ENCODE measurements around the gene STX11.

The STX11 gene

GRCh38 chr6:144143106-144143505 is 7.2 kb upstream of the STX11 start:
- DNase-seq (ENCODE audit: low read depth in 2 of 2): no peak

GRCh38 chr6:144143878-144144277 is 6.4 kb upstream of the STX11 start:
- no peak for DNase-seq (ENCODE audit: low read depth in 2 of 2)

GRCh38 chr6:144144996-144145395 is 5.3 kb upstream of the STX11 start:
- DNase-seq (ENCODE audit: low read depth in 2 of 2): no peak

GRCh38 chr6:144145541-144145940 is 4.8 kb upstream of the STX11 start:
- no peak for DNase-seq (ENCODE audit: low read depth in 2 of 2)

GRCh38 chr6:144148886-144149285 is 1.4 kb upstream of the STX11 start:
- no peak for DNase-seq (ENCODE audit: low read depth in 2 of 2)

GRCh38 chr6:144149558-144149893 is 791 bp upstream of the STX11 start:
- DNase-seq (ENCODE audit: low read depth in 2 of 2): no peak

GRCh38 chr6:144150710-144151657 is 667 bp downstream of the STX11 start:
- DNase-seq (ENCODE audit: low read depth in 2 of 2): peak; percentile 30

GRCh38 chr6:144152334-144152900 is 2.1 kb downstream of the STX11 start:
- DNase-seq (ENCODE audit: low read depth in 2 of 2): no peak

GRCh38 chr6:144153260-144153659 is 2.9 kb downstream of the STX11 start:
- no peak for DNase-seq (ENCODE audit: low read depth in 2 of 2)

GRCh38 chr6:144153971-144154370 is 3.7 kb downstream of the STX11 start:
- DNase-seq (ENCODE audit: low read depth in 2 of 2): no peak

- DNase-seq (ENCODE audit: low read depth in 2 of 2): no peak
Observed at GRCh38 chr6:144155529-144155928, 5.2 kb downstream of the STX11 start.

GRCh38 chr6:144156338-144156737 is 6.0 kb downstream of the STX11 start:
- DNase-seq (ENCODE audit: low read depth in 2 of 2): no peak

- no peak for DNase-seq (ENCODE audit: low read depth in 2 of 2)
Observed at GRCh38 chr6:144156991-144157390, 6.7 kb downstream of the STX11 start.

- DNase-seq (ENCODE audit: low read depth in 2 of 2): no peak
Observed at GRCh38 chr6:144158133-144158532, 7.8 kb downstream of the STX11 start.

GRCh38 chr6:144159223-144159622 is 8.9 kb downstream of the STX11 start:
- no peak for DNase-seq (ENCODE audit: low read depth in 2 of 2)

- no peak for DNase-seq (ENCODE audit: low read depth in 2 of 2)
Observed at GRCh38 chr6:144159742-144160141, 9.4 kb downstream of the STX11 start.

- no peak for DNase-seq (ENCODE audit: low read depth in 2 of 2)
Observed at GRCh38 chr6:144160431-144161005, 10.2 kb downstream of the STX11 start.

GRCh38 chr6:144161975-144162374 is 11.7 kb downstream of the STX11 start:
- no peak for DNase-seq (ENCODE audit: low read depth in 2 of 2)

GRCh38 chr6:144162977-144163376 is 12.7 kb downstream of the STX11 start:
- DNase-seq (ENCODE audit: low read depth in 2 of 2): no peak

GRCh38 chr6:144165784-144166183 is 15.5 kb downstream of the STX11 start:
- no peak for DNase-seq (ENCODE audit: low read depth in 2 of 2)

- no peak for DNase-seq (ENCODE audit: low read depth in 2 of 2)
Observed at GRCh38 chr6:144170044-144170443, 19.7 kb downstream of the STX11 start.

- no peak for DNase-seq (ENCODE audit: low read depth in 2 of 2)
Observed at GRCh38 chr6:144171406-144171805, 21.1 kb downstream of the STX11 start.

- DNase-seq (ENCODE audit: low read depth in 2 of 2): no peak
Observed at GRCh38 chr6:144174006-144174405, 23.7 kb downstream of the STX11 start.

Data from stimulated activated CD4-positive, alpha-beta T cell treated with anti-CD3 and anti-CD28 coated beads, Interleukin-15, amount 100 ng/mL, for 48 hours (primary cell).